ENCODE data around the gene FBXW2.
A peak's percentile ranks its signal among the peaks of the same experiment; 100 is the strongest.
"Not testable (repeated sequence)": the region's sequence is repeated elsewhere in the genome, so short reads cannot be mapped to it uniquely, and the experiment has no call there.

Gene FBXW2

GRCh38 chr9:120792898-120793765 lies at the start of gene FBXW2:
Gene FBXW2 (minus strand): TSS chr9:120793416. CDS start chr9:120788258, 5,158 bp downstream.
- peak; percentile 65 to 75 for DNase-seq (ENCODE audit: low read depth in 2 of 2)

GRCh38 chr9:120841930-120842684 lies 48.9 kb upstream of the FBXW2 start:
- DNase-seq (ENCODE audit: low read depth in 2 of 2) = no peak

GRCh38 chr9:120839146-120839545 lies 45.9 kb upstream of the FBXW2 start:
- no peak for DNase-seq (ENCODE audit: low read depth in 2 of 2)

GRCh38 chr9:120837921-120838320 lies 44.7 kb upstream of the FBXW2 start:
- no peak for DNase-seq (ENCODE audit: low read depth in 2 of 2)

- DNase-seq (ENCODE audit: low read depth in 2 of 2) = no peak
These were observed 40.1 kb upstream of the FBXW2 start for GRCh38 chr9:120833325-120833724.

GRCh38 chr9:120832807-120833206 lies 39.6 kb upstream of the FBXW2 start:
- no peak for DNase-seq (ENCODE audit: low read depth in 2 of 2)

GRCh38 chr9:120830865-120831264 lies 37.6 kb upstream of the FBXW2 start:
- no peak for DNase-seq (ENCODE audit: low read depth in 2 of 2)

- no peak for DNase-seq (ENCODE audit: low read depth in 2 of 2)
These were observed 36.9 kb upstream of the FBXW2 start for GRCh38 chr9:120830151-120830550.

- DNase-seq (ENCODE audit: low read depth in 2 of 2) = no peak
These were observed 36.4 kb upstream of the FBXW2 start for GRCh38 chr9:120829650-120830049.

GRCh38 chr9:120820095-120820494 lies 26.9 kb upstream of the FBXW2 start:
- no peak for DNase-seq (ENCODE audit: low read depth in 2 of 2)

- no peak for DNase-seq (ENCODE audit: low read depth in 2 of 2)
These were observed 25.4 kb upstream of the FBXW2 start for GRCh38 chr9:120818595-120818994.

- no peak for DNase-seq (ENCODE audit: low read depth in 2 of 2)
These were observed 21.9 kb upstream of the FBXW2 start for GRCh38 chr9:120815075-120815474.

GRCh38 chr9:120808931-120809330 lies 15.7 kb upstream of the FBXW2 start:
- no peak for DNase-seq (ENCODE audit: low read depth in 2 of 2)

GRCh38 chr9:120807607-120808379 lies 14.6 kb upstream of the FBXW2 start:
- no peak for DNase-seq (ENCODE audit: low read depth in 2 of 2)

GRCh38 chr9:120804784-120805363 lies 11.7 kb upstream of the FBXW2 start:
- not testable (repeated sequence) for DNase-seq (ENCODE audit: low read depth in 2 of 2)

GRCh38 chr9:120801441-120801840 lies 8.2 kb upstream of the FBXW2 start:
- no peak for DNase-seq (ENCODE audit: low read depth in 2 of 2)

GRCh38 chr9:120791161-120791560 lies 2.1 kb downstream of the FBXW2 start:
- no peak for DNase-seq (ENCODE audit: low read depth in 2 of 2)

GRCh38 chr9:120787933-120788332 lies 5.3 kb downstream of the FBXW2 start:
- no peak for DNase-seq (ENCODE audit: low read depth in 2 of 2)

GRCh38 chr9:120783602-120784047 lies 9.6 kb downstream of the FBXW2 start:
- no peak for DNase-seq (ENCODE audit: low read depth in 2 of 2)

- no peak for DNase-seq (ENCODE audit: low read depth in 2 of 2)
These were observed 12.0 kb downstream of the FBXW2 start for GRCh38 chr9:120781236-120781635.

- DNase-seq (ENCODE audit: low read depth in 2 of 2) = no peak
These were observed 12.8 kb downstream of the FBXW2 start for GRCh38 chr9:120780367-120780766.

GRCh38 chr9:120779227-120779626 lies 14.0 kb downstream of the FBXW2 start:
- no peak for DNase-seq (ENCODE audit: low read depth in 2 of 2)

Measured in stimulated activated CD8-positive, alpha-beta memory T cell treated with anti-CD3 and anti-CD28 coated beads, Interleukin-15, amount 100 ng/mL, for 4 hours (primary cell).